K562 (cell line): Measurements from ENCODE around the gene CHD1L.

Experiments
- CEBPB ChIP-seq: fragments of 450-650 bp; IDR thresholded peaks from 2 replicates; pipeline ENCODE4 v1.6.1; 2016; ENCODE audit warnings: missing genetic modification characterization, missing compliant biosample characterization
- CHCHD3 ChIP-seq: fragments of 250-450 bp; sonication (Bioruptor Pico); IDR thresholded peaks from 2 replicates; pipeline ENCODE4 v2.1.2; 2022; ENCODE audit warnings: mild to moderate bottlenecking
- FOXJ3 ChIP-seq: sonication (generic); formaldehyde crosslinking; IDR thresholded peaks from 2 replicates; pipeline ENCODE4 v1.4.0; 2020; ENCODE audit warnings: mild to moderate bottlenecking, missing genetic modification reagents
- FOXK1 ChIP-seq: sonication (generic); formaldehyde crosslinking; IDR thresholded peaks from 2 replicates; pipeline ENCODE4 v1.8.0; 2022; ENCODE audit warnings: missing genetic modification reagents, mild to moderate bottlenecking, borderline replicate concordance
- NFIX ChIP-seq: fragments of 250-450 bp; sonication (Bioruptor Pico); IDR thresholded peaks from 2 replicates; pipeline ENCODE4 v1.4.0; 2020; ENCODE audit warnings: low read depth, mild to moderate bottlenecking, moderate library complexity
- POLR2AphosphoS5 ChIP-seq: IDR thresholded peaks from 2 replicates; pipeline ENCODE4 v1.6.1; 2011; ENCODE audit warnings: mild to moderate bottlenecking, low read depth, low read length, moderate library complexity; ENCODE audit not compliant: control insufficient read depth, insufficient read depth
- TCF7L2 ChIP-seq: fragments of 150-350 bp; IDR thresholded peaks from 2 replicates; pipeline ENCODE4 v1.6.1; 2016; ENCODE audit warnings: low read depth, mild to moderate bottlenecking, low read length, moderate library complexity
- ZBTB17 ChIP-seq: fragments of 450-650 bp; formaldehyde crosslinking; IDR thresholded peaks from 2 replicates; pipeline ENCODE4 v1.4.0; 2020; ENCODE audit warnings: mild to moderate bottlenecking
- ZNF217 ChIP-seq: sonication (generic); formaldehyde crosslinking; IDR thresholded peaks from 2 replicates; pipeline ENCODE4 v1.8.0; 2022; ENCODE audit warnings: mild to moderate bottlenecking, missing genetic modification reagents
- TF ChIP-seq, protein P1 (sequence below), 3 experiments: IDR thresholded peaks in 2 of 3; conservative IDR thresholded peaks in 1 of 3; 2 replicates each; pipeline ENCODE4 v1.5.1; 2011 to 2012; ENCODE audit warnings: low read length in 3 of 3, mild to moderate bottlenecking in 3 of 3, control low read depth in 2 of 3, improper control_type of control experiment in 1 of 3, inconsistent platforms in 1 of 3, low read depth in 1 of 3, mixed read lengths in 1 of 3, moderate library complexity in 1 of 3; ENCODE audit not compliant: insufficient read depth in 2 of 3

GRCh38 chr1:147235822-147236221, 6.7 kb upstream of the CHD1L start:
- TF ChIP-seq NFIX (CRISPR knock-in tag) (no peak), FOXK1 (CRISPR knock-in tag) (no peak), POLR2AphosphoS5 (no peak), CHCHD3 (CRISPR knock-in tag) (no peak), TCF7L2 (no peak), FOXJ3 (CRISPR knock-in tag) (no peak), ZNF217 (CRISPR knock-in tag) (no peak), CEBPB (tag) (no peak), ZBTB17 (CRISPR knock-in tag) (no peak)
- TF ChIP-seq, protein P1, sequence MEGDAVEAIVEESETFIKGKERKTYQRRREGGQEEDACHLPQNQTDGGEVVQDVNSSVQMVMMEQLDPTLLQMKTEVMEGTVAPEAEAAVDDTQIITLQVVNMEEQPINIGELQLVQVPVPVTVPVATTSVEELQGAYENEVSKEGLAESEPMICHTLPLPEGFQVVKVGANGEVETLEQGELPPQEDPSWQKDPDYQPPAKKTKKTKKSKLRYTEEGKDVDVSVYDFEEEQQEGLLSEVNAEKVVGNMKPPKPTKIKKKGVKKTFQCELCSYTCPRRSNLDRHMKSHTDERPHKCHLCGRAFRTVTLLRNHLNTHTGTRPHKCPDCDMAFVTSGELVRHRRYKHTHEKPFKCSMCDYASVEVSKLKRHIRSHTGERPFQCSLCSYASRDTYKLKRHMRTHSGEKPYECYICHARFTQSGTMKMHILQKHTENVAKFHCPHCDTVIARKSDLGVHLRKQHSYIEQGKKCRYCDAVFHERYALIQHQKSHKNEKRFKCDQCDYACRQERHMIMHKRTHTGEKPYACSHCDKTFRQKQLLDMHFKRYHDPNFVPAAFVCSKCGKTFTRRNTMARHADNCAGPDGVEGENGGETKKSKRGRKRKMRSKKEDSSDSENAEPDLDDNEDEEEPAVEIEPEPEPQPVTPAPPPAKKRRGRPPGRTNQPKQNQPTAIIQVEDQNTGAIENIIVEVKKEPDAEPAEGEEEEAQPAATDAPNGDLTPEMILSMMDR (IDR thresholded peaks at IDR 0.05 in 2 of 3, conservative IDR thresholded peaks at IDR 0.05 in 1 of 3; ENCODE audit: insufficient read depth in 2 of 3, low read depth in 1 of 3, low read length in 3 of 3): no peak
